Gastrocnemius medialis (tissue), 4 donors: ENCODE data around the gene KCNK17. TPM values are rescaled to one million over a fixed set of nuclear protein-coding genes. Genes with fewer than 3 reads are reported as not detected.

Experiments
- ATAC-seq, 2 donors: fragments of 150-250 bp; one replicate each; pipeline ENCODE4 v1.9.1; 2016
- DNase-seq, 2 donors: peaks; one replicate each; pipeline ENCODE4 v3.0.0-alpha.2; 2019
- H3K27ac ChIP-seq, 4 donors: fragments of 200-600 bp; sonication (generic); 1 replicate in 1 of 4; 2 replicates in 3 of 4; pipeline ENCODE4 v1.5.1; 2016 to 2018; ENCODE audit warnings: mild to moderate bottlenecking in 2 of 4, moderate library complexity in 1 of 4
- H3K27me3 ChIP-seq, 3 donors: fragments of 200-600 bp; sonication (generic) in 2 of 3; 1 replicate in 1 of 3; 2 replicates in 2 of 3; pipeline versions ENCODE4 v1.5.1 to v1.6.0; 2016 to 2019; ENCODE audit warnings: mild to moderate bottlenecking in 1 of 3, moderate library complexity in 1 of 3
- H3K36me3 ChIP-seq, 2 donors: fragments of 200-600 bp; sonication (generic) in 1 of 2; one replicate each; pipeline ENCODE4 v1.5.1; 2017 to 2018
- H3K4me1 ChIP-seq, 2 donors: fragments of 200-600 bp; sonication (generic) in 1 of 2; one replicate each; pipeline ENCODE4 v1.5.1; 2016 to 2017; ENCODE audit warnings: mild to moderate bottlenecking in 2 of 2
- H3K4me3 ChIP-seq, 4 donors: fragments of 200-600 bp; sonication (generic) in 3 of 4; 1 replicate in 1 of 4; 2 replicates in 3 of 4; pipeline ENCODE4 v1.5.1; 2016 to 2019; ENCODE audit warnings: mild to moderate bottlenecking in 2 of 4
- H3K9me3 ChIP-seq, 3 donors: fragments of 200-600 bp; sonication (generic) in 2 of 3; 1 replicate in 1 of 3; 2 replicates in 2 of 3; pipeline ENCODE4 v1.5.1; 2016 to 2019
- POLR2A ChIP-seq, 2 donors: fragments of 450-650 bp; IDR thresholded peaks; one replicate each; pipeline ENCODE4 v1.6.1; 2017; ENCODE audit warnings: antibody characterized with exemption in 2 of 2, mild to moderate bottlenecking in 2 of 2, moderate library complexity in 2 of 2
- in situ Hi-C, 4 donors: fragments of 200-750 bp; cut with MboI; loops; one replicate each; pipeline versions ENCODE4 v1.15.0 to v1.8.0; 2017; ENCODE audit warnings: low sequenced_read_pairs in 4 of 4
- intact Hi-C: fragments of 100-400 bp; cut with DNase I; formaldehyde crosslinking; loops from one replicate; pipeline ENCODE4 v1.15.1; 2023; ENCODE audit warnings: low total_unique reads
- total RNA-seq, 4 donors: library from RNA; depleted of rRNA; stranded (reverse); fragments of >200 nt; gene quantifications; one replicate each; pipeline versions ENCODE4 v1.1.0 to v1.2.3, GENCODE V29; 2016
- TF ChIP-seq, protein P1 (sequence below), 5 experiments: fragments of 450-650 bp in 3 of 5; fragments of 200-600 bp in 2 of 5; sonication (generic) in 2 of 5; IDR thresholded peaks in 4 of 5; conservative IDR thresholded peaks in 1 of 5; 1 replicate in 4 of 5; 2 replicates in 1 of 5; pipeline ENCODE4 v1.5.1; 2016 to 2019; ENCODE audit warnings: antibody characterized with exemption in 5 of 5, mild to moderate bottlenecking in 3 of 5, moderate library complexity in 3 of 5

The KCNK17 gene
- total RNA-seq, 4 donors from 2014 or later: not detected

DNA sequence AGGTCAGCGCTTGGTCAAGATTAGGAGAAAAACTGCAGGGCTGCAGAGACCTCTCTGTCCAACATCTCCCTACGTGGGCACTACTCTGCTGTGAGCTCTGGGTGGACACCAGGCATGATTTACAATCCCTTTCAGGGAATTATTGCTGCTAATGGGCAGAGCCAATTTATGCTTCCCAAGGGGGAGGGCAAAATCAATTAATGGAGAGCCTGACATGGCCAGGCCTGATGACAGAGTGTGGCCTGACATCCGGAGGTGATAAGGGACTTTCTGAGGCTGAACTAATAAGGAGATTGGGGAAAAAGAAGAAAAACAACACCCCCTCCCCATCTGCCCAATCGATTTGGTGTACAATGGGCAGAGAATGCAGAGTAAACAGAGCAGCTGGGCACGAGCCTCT, 13.3 kb upstream of the KCNK17 start:
- H3K4me3 ChIP-seq: no peak overlapping the region
- no peak for ATAC-seq
- H3K27me3 ChIP-seq: peaks cover 0 to 2% (median 0%) of the 10 kb centered on the region in 3 donors
- TF ChIP-seq, protein P1, sequence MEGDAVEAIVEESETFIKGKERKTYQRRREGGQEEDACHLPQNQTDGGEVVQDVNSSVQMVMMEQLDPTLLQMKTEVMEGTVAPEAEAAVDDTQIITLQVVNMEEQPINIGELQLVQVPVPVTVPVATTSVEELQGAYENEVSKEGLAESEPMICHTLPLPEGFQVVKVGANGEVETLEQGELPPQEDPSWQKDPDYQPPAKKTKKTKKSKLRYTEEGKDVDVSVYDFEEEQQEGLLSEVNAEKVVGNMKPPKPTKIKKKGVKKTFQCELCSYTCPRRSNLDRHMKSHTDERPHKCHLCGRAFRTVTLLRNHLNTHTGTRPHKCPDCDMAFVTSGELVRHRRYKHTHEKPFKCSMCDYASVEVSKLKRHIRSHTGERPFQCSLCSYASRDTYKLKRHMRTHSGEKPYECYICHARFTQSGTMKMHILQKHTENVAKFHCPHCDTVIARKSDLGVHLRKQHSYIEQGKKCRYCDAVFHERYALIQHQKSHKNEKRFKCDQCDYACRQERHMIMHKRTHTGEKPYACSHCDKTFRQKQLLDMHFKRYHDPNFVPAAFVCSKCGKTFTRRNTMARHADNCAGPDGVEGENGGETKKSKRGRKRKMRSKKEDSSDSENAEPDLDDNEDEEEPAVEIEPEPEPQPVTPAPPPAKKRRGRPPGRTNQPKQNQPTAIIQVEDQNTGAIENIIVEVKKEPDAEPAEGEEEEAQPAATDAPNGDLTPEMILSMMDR (IDR thresholded peaks at IDR 0.05 in 4 of 5, conservative IDR thresholded peaks at IDR 0.05 in 1 of 5): no peak
- TF ChIP-seq POLR2A (IDR thresholded peaks at IDR 0.05): no peak
- no peaks in the 10 kb centered on the region for H3K4me1 ChIP-seq
- no peak for DNase-seq
- intact Hi-C loops: no loop called here
- H3K27ac ChIP-seq: no peak overlapping the region
- no peaks in the 10 kb centered on the region for H3K9me3 ChIP-seq
- in situ Hi-C loops: no loop called here
- no peaks in the 10 kb centered on the region for H3K36me3 ChIP-seq

DNA sequence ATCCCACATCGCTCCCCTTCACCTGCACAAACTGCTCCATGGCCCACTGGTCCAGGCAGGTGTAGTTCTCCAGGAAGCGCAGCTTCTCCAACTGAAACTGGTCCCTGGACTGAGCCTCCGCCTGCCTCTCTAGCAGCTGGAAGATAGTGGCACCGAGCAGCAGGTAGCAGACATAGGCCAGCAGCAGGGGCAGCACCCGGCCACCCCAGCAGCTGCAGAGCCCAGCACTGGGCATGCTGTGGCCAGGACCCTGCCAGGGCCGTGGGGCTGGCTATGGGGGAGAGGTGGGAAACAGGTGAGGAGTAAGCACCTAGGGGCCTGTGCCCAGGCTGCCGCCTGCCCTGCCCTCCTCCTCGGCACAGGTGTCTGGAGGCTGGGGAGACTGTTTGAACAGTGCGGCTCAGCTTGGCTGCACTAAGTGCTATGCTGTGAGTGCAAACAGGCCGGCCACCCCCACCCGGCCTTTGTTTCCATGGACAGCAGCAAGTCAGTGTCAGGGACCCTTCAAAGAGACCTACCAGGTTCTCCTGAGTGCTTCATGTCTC, 8.2 kb upstream of the KCNK17 start, which contains the start of gene KCNK16:
Gene KCNK16 (minus strand): TSS at position 397 of the 545 bp plus-strand sequence. CDS start 162 bp downstream, at position 235.
- TF ChIP-seq, protein P1 (IDR thresholded peaks at IDR 0.05 in 4 of 5, conservative IDR thresholded peaks at IDR 0.05 in 1 of 5): no peak
- no peak for TF ChIP-seq POLR2A (IDR thresholded peaks at IDR 0.05)
- ATAC-seq (no peak), DNase-seq (no peak)
- Histone ChIP-seq H3K27me3 (peaks cover 0 to under 1% (median 0%) of the 10 kb centered on the region in 3 donors), H3K36me3 (no peaks in the 10 kb centered on the region), H3K4me1 (no peaks in the 10 kb centered on the region), H3K27ac (no peak within 1 kb of the TSS), H3K4me3 (no peak within 1 kb of the TSS), H3K9me3 (no peaks in the 10 kb centered on the region)
- intact Hi-C loops (no loop called here), in situ Hi-C loops (loop anchor here in 2 of 4 donors (25.0 kb wide), 2 partner anchors 335 to 460 kb away; no protein-coding TSS in a partner anchor)

DNA sequence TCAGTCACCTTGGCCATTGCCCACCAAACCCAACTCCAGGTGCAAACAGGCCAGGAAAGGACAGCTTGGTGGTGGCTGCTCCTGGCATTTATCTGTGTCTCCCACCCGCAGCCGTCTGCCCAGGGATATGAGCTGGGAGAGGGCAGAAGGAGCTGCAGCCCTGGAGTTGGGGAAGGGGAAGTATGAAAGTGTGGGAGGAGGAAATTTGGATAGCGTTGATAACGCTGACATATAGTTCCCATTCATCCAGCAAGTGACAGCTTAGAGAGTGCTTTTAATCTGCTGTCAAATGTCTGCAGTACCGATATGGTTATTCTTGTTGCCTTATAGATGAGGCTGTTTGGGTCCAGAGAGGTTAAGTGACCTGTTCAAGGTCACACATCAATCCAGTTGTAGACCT, 7.5 kb upstream of the KCNK17 start:
- intact Hi-C loops: no loop called here
- H3K4me1 ChIP-seq: no peaks in the 10 kb centered on the region
- no peaks in the 10 kb centered on the region for H3K9me3 ChIP-seq
- in situ Hi-C loops: loop anchor here in 2 of 4 donors (25.0 kb wide), 2 partner anchors 334 to 459 kb away; no protein-coding TSS in a partner anchor
- H3K4me3 ChIP-seq: no peak overlapping the region
- no peak for TF ChIP-seq POLR2A (IDR thresholded peaks at IDR 0.05)
- TF ChIP-seq, protein P1 (IDR thresholded peaks at IDR 0.05 in 4 of 5, conservative IDR thresholded peaks at IDR 0.05 in 1 of 5): no peak
- no peak overlapping the region for H3K27ac ChIP-seq
- DNase-seq (no peak), ATAC-seq (no peak)
- H3K27me3 ChIP-seq: no peaks in the 10 kb centered on the region
- no peaks in the 10 kb centered on the region for H3K36me3 ChIP-seq

DNA sequence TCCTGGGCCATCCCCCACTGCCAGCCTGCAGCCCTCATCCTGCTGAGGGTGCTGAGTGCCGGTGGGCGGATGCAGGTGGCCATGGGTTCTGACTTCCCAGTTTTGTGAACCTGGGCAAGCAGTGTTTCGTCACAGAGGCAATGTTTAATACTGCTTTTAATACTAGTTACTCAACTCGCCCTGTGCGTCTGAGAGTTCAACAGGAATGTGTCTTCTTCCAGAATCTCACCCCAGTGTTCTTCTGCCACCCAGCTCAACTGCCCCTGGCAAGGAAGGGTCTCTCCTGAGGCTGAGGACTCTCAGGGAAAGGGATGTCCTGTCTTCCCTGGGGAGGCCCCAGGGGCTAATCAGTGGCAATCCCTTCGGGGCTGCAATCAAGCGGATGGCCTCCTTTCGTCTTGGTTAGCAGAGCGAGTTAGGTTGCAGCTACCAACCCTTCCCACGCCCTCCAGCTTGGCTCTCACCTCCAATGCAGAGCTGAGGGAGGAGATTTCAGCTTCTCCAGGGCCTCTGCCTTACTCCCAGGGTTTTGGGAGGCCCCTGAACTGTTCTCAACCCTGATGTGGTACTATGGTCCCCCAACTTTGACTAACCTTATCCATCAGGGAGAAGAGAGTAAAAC, 6.3 kb upstream of the KCNK17 start:
- Histone ChIP-seq H3K4me3 (no peak overlapping the region), H3K27me3 (no peaks in the 10 kb centered on the region), H3K9me3 (no peaks in the 10 kb centered on the region), H3K27ac (no peak overlapping the region), H3K36me3 (no peaks in the 10 kb centered on the region), H3K4me1 (no peaks in the 10 kb centered on the region)
- DNase-seq (no peak), ATAC-seq (no peak)
- TF ChIP-seq POLR2A (IDR thresholded peaks at IDR 0.05): no peak
- TF ChIP-seq, protein P1 (IDR thresholded peaks at IDR 0.05 in 4 of 5, conservative IDR thresholded peaks at IDR 0.05 in 1 of 5): no peak
- in situ Hi-C loops (loop anchor here in 2 of 4 donors (25.0 kb wide), 2 partner anchors 333 to 458 kb away; no protein-coding TSS in a partner anchor), intact Hi-C loops (no loop called here)
